ENCODE data around the gene SYNJ1. TPM values are rescaled to one million over a fixed set of nuclear protein-coding genes. Genes with fewer than 3 reads are reported as not detected.

SYNJ1 gene
- total RNA-seq, 1 experiment from 2014 or later, result 4.2 TPM

GRCh38 chr21:32581732-32582131, 146.1 kb downstream of the SYNJ1 start (continued):
- no peak for TF ChIP-seq NR3C1 (CRISPR knock-in tag; conservative IDR thresholded peaks at IDR 0.05; ENCODE audit: low read depth)
- TF ChIP-seq NFE2L1 (CRISPR knock-in tag; IDR thresholded peaks at IDR 0.05), result no peak
- TF ChIP-seq ZSCAN18 (CRISPR knock-in tag; IDR thresholded peaks at IDR 0.05), result no peak
- TF ChIP-seq ZNF263 (CRISPR knock-in tag; IDR thresholded peaks at IDR 0.05; ENCODE audit: low read depth), result no peak
- TF ChIP-seq SMAD3 (CRISPR knock-in tag; IDR thresholded peaks at IDR 0.05; ENCODE audit: borderline replicate concordance), result no peak
- no peak for TF ChIP-seq NR2C2 (CRISPR knock-in tag; IDR thresholded peaks at IDR 0.05)
- TF ChIP-seq ZNF121 (CRISPR knock-in tag; IDR thresholded peaks at IDR 0.05), result no peak
- no peak for TF ChIP-seq CDX4 (CRISPR knock-in tag; IDR thresholded peaks at IDR 0.05; ENCODE audit: borderline replicate concordance)

GRCh38 chr21:32580949-32581348, 146.9 kb downstream of the SYNJ1 start:
- TF ChIP-seq, protein P1, sequence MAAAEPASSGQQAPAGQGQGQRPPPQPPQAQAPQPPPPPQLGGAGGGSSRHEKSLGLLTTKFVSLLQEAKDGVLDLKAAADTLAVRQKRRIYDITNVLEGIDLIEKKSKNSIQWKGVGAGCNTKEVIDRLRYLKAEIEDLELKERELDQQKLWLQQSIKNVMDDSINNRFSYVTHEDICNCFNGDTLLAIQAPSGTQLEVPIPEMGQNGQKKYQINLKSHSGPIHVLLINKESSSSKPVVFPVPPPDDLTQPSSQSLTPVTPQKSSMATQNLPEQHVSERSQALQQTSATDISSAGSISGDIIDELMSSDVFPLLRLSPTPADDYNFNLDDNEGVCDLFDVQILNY (CRISPR knock-in tag; IDR thresholded peaks at IDR 0.05), result no peak
- TF ChIP-seq NR2C2 (CRISPR knock-in tag; IDR thresholded peaks at IDR 0.05) (no peak), ZNF396 (CRISPR knock-in tag; IDR thresholded peaks at IDR 0.05; ENCODE audit: borderline replicate concordance) (no peak), ETV6 (CRISPR knock-in tag; IDR thresholded peaks at IDR 0.05) (no peak), FOXJ3 (CRISPR knock-in tag; IDR thresholded peaks at IDR 0.05; ENCODE audit: borderline replicate concordance) (no peak), FOXK1 (CRISPR knock-in tag; IDR thresholded peaks at IDR 0.05) (no peak)
- TF ChIP-seq, protein P2, sequence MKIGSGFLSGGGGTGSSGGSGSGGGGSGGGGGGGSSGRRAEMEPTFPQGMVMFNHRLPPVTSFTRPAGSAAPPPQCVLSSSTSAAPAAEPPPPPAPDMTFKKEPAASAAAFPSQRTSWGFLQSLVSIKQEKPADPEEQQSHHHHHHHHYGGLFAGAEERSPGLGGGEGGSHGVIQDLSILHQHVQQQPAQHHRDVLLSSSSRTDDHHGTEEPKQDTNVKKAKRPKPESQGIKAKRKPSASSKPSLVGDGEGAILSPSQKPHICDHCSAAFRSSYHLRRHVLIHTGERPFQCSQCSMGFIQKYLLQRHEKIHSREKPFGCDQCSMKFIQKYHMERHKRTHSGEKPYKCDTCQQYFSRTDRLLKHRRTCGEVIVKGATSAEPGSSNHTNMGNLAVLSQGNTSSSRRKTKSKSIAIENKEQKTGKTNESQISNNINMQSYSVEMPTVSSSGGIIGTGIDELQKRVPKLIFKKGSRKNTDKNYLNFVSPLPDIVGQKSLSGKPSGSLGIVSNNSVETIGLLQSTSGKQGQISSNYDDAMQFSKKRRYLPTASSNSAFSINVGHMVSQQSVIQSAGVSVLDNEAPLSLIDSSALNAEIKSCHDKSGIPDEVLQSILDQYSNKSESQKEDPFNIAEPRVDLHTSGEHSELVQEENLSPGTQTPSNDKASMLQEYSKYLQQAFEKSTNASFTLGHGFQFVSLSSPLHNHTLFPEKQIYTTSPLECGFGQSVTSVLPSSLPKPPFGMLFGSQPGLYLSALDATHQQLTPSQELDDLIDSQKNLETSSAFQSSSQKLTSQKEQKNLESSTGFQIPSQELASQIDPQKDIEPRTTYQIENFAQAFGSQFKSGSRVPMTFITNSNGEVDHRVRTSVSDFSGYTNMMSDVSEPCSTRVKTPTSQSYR (CRISPR knock-in tag; IDR thresholded peaks at IDR 0.05), result no peak
- POLR2A ChIA-PET, result no interaction called here
- ATAC-seq (no peak), DNase-seq (ENCODE audit: low spot score) (no peak)
- no peaks in the 10 kb centered on the region for H3K9me3 Mint-ChIP-seq
- H3K4me1 Mint-ChIP-seq, result 0 out of 2 replicates have a peak, but pooled peaks cover 2% of the 10 kb centered on the region
- no peaks in the 10 kb centered on the region for H3K36me3 Mint-ChIP-seq
- no peak overlapping the region for H3K4me3 Mint-ChIP-seq
- CTCF ChIA-PET, result interaction anchor here (1.4 to 1.9 kb wide), 3 partner anchors 11 to 178 kb away, joined by 4 to 6 read pairs (median 4); no protein-coding TSS in a partner anchor
- no peak overlapping the region for H3K27ac Mint-ChIP-seq
- no peaks in the 10 kb centered on the region for H3K27me3 Mint-ChIP-seq (ENCODE audit: low read depth)

Other genes starting within 250 kb of the SYNJ1 start
- gene TCP10L, start 142.5 kb downstream of the SYNJ1 start, total RNA-seq (2021), result 1.2 to 1.6 TPM (median 1.4 TPM) in 3 replicates
- 80.3 to 98.1 TPM (median 85.1 TPM) in 3 replicates for gene CFAP298, start 115.6 kb downstream of the SYNJ1 start, total RNA-seq (2021)
- 69.1 to 75.6 TPM (median 72.0 TPM) in 3 replicates for gene PAXBP1, start 43.7 kb upstream of the SYNJ1 start, total RNA-seq (2021)